K562 (cell line): ENCODE results near the gene DAZAP1. TPM values are rescaled to one million over a fixed set of nuclear protein-coding genes. Genes with fewer than 3 reads are reported as not detected.

ENCODE experiments used
- ATAC-seq: fragments of 200-7000 bp; cut with Tn5 transposase; 3 replicates; pipeline ENCODE4 v1.9.1; 2020; ENCODE audit warnings: moderate library complexity
- BruUV-seq: library from RNA; stranded (reverse); fragments of 400-500 nt; replicated peaks from 2 replicates; lab custom pipeline; 2021; lab: Mats Ljungman, UMichigan
- CTCF ChIA-PET: fragments of 300-600 bp; formaldehyde crosslinking; extraction: SDS; loops from one replicate; lab custom pipeline; 2021; ENCODE audit warnings: low intra/inter-chr PET ratio; lab: Yijun Ruan, JAX
- POLR2A ChIA-PET: fragments of 300-600, 350-650 bp; sonication (Branson Sonifier 250); formaldehyde crosslinking; extraction: SDS; loops from one replicate; lab custom pipeline; 2021; ENCODE audit warnings: antibody characterized with exemption, inconsistent platforms; lab: Yijun Ruan, JAX
- DNase-seq, 4 experiments: peaks; one replicate each; pipeline versions ENCODE4 v3.0.0 to v3.0.0-alpha.2; 2011 to 2018; ENCODE audit warnings: low spot score in 3 of 4, mixed read lengths in 3 of 4; ENCODE audit errors: extremely low read depth in 1 of 4
- FAIRE-seq: peaks from 2 replicates; lab custom pipeline; 2011; peaks lifted over from hg19 to GRCh38; lab: Jason Lieb, UNC
- H2AFZ ChIP-seq: 2 replicates; pipeline ENCODE4 v1.6.0; 2011; ENCODE audit warnings: low read depth, low read length, control low read depth, inconsistent platforms
- H3K27ac ChIP-seq: fragments of 200-600 bp; 3 replicates; pipeline ENCODE4 v1.8.0; 2011; ENCODE audit warnings: low read depth, mild to moderate bottlenecking, control low read depth, inconsistent platforms, low read length, moderate library complexity, mixed read lengths; ENCODE audit errors: extremely low read depth
- H3K27me3 ChIP-seq, 2 experiments: fragments of 300-600 bp in 1 of 2; 2 replicates in 1 of 2; 3 replicates in 1 of 2; pipeline versions ENCODE4 v1.6.0 to v1.8.0; 2011; ENCODE audit warnings: inconsistent platforms in 2 of 2, low read length in 2 of 2, mild to moderate bottlenecking in 1 of 2, mixed read lengths in 1 of 2, moderate library complexity in 1 of 2; ENCODE audit not compliant: control insufficient read depth in 2 of 2, insufficient read depth in 2 of 2
- H3K36me3 ChIP-seq: fragments of 300-600 bp; 3 replicates; pipeline ENCODE4 v1.8.0; 2011; ENCODE audit warnings: mild to moderate bottlenecking, low read length, inconsistent platforms; ENCODE audit not compliant: control insufficient read depth, insufficient read depth
- H3K4me1 ChIP-seq, 2 experiments: fragments of 200-600 bp in 1 of 2; replicated peaks in 1 of 2; 2 replicates in 1 of 2; 3 replicates in 1 of 2; pipeline versions ENCODE4 v1.5.1 to v1.8.0; 2011; ENCODE audit warnings: inconsistent platforms in 2 of 2, low read length in 2 of 2, mild to moderate bottlenecking in 1 of 2, mixed read lengths in 1 of 2, moderate library complexity in 1 of 2; ENCODE audit not compliant: control insufficient read depth in 2 of 2, insufficient read depth in 2 of 2
- H3K4me2 ChIP-seq: 2 replicates; pipeline ENCODE4 v1.6.1; 2011; ENCODE audit warnings: low read length, control low read depth, inconsistent platforms, mixed read lengths; ENCODE audit not compliant: insufficient read depth
- H3K4me3 ChIP-seq: fragments of 200-600 bp; sonication (generic), shearing (Covaris generic); 2 replicates; pipeline ENCODE4 v1.5.1; 2016; ENCODE audit warnings: control low read depth, inconsistent platforms
- H3K79me2 ChIP-seq: fragments of 200-600 bp; 3 replicates; pipeline ENCODE4 v1.8.0; 2011; ENCODE audit warnings: low read length, inconsistent platforms; ENCODE audit not compliant: control insufficient read depth, insufficient read depth
- H3K9ac ChIP-seq, 2 experiments: 2 replicates each; pipeline versions ENCODE4 v1.6.0 to v1.6.1; 2011; ENCODE audit warnings: low read depth in 2 of 2, low read length in 2 of 2, control low read depth in 1 of 2, inconsistent platforms in 1 of 2, mild to moderate bottlenecking in 1 of 2, mixed read lengths in 1 of 2; ENCODE audit not compliant: insufficient read depth in 1 of 2
- H3K9me1 ChIP-seq: one replicate; pipeline ENCODE4 v1.6.0; 2011; ENCODE audit warnings: inconsistent platforms, mild to moderate bottlenecking, low read length, moderate library complexity; ENCODE audit not compliant: control insufficient read depth, insufficient read depth
- H3K9me3 ChIP-seq: replicated peaks from 2 replicates; pipeline ENCODE4 v1.5.1; 2011; ENCODE audit warnings: low read depth, low read length, inconsistent platforms; ENCODE audit not compliant: control insufficient read depth, insufficient read depth
- H4K20me1 ChIP-seq: replicated peaks from 2 replicates; pipeline ENCODE4 v1.6.1; 2011; ENCODE audit warnings: low read length, inconsistent platforms, mixed read lengths; ENCODE audit not compliant: control insufficient read depth, insufficient read depth
- C11orf30 ChIP-seq: fragments of 450-650 bp; IDR thresholded peaks from 2 replicates; pipeline ENCODE4 v1.6.1; 2016; ENCODE audit warnings: low read depth, mild to moderate bottlenecking
- CBX1 ChIP-seq: sonication (generic); IDR thresholded peaks from 2 replicates; pipeline ENCODE4 v1.6.1; 2016; ENCODE audit warnings: antibody characterized with exemption, low read depth, mild to moderate bottlenecking
- CHD2 ChIP-seq: IDR thresholded peaks from 2 replicates; pipeline ENCODE4 v1.6.1; 2011; ENCODE audit warnings: low read depth, low read length
- CXXC5 ChIP-seq: fragments of 250-450 bp; sonication (Bioruptor Pico); IDR thresholded peaks from 2 replicates; pipeline ENCODE4 v1.8.0; 2022; ENCODE audit warnings: inconsistent platforms, mild to moderate bottlenecking, moderate library complexity
- DPF2 ChIP-seq: fragments of 450-650 bp; IDR thresholded peaks from 2 replicates; pipeline ENCODE4 v1.6.1; 2016
- FOXA3 ChIP-seq, 2 experiments: fragments of 450-650 bp in 1 of 2; sonication (generic) in 1 of 2; formaldehyde crosslinking; IDR thresholded peaks in 1 of 2; conservative IDR thresholded peaks in 1 of 2; 2 replicates each; pipeline versions ENCODE4 v1.4.0 to v1.8.0; 2020 to 2022; ENCODE audit warnings: mild to moderate bottlenecking in 2 of 2, missing genetic modification reagents in 1 of 2
- FOXK1 ChIP-seq: sonication (generic); formaldehyde crosslinking; IDR thresholded peaks from 2 replicates; pipeline ENCODE4 v1.8.0; 2022; ENCODE audit warnings: missing genetic modification reagents, mild to moderate bottlenecking, borderline replicate concordance
- GABPB2 ChIP-seq: fragments of 250-450 bp; sonication (Bioruptor Pico); conservative IDR thresholded peaks from 2 replicates; pipeline ENCODE4 v1.5.1; 2021; ENCODE audit warnings: mild to moderate bottlenecking
- NONO ChIP-seq, 2 experiments: fragments of 200-400 bp in 1 of 2; fragments of 450-650 bp in 1 of 2; formaldehyde crosslinking in 1 of 2; IDR thresholded peaks; 2 replicates each; pipeline ENCODE4 v1.6.1; 2017; ENCODE audit warnings: low read depth in 2 of 2, mild to moderate bottlenecking in 2 of 2, moderate library complexity in 2 of 2, low read length in 1 of 2
- NR2C2 ChIP-seq, 2 experiments: fragments of 200-800 bp in 1 of 2; sonication (Bioruptor generic) in 1 of 2; sonication (generic) in 1 of 2; formaldehyde crosslinking in 1 of 2; IDR thresholded peaks; 2 replicates each; pipeline versions ENCODE4 v1.6.1 to v1.8.0; 2016 to 2022; ENCODE audit warnings: mild to moderate bottlenecking in 1 of 2, missing compliant biosample characterization in 1 of 2, missing genetic modification characterization in 1 of 2, missing genetic modification reagents in 1 of 2
- PHB ChIP-seq: fragments of 250-450 bp; sonication (Bioruptor Pico); IDR thresholded peaks from 2 replicates; pipeline ENCODE4 v1.5.0; 2021
- PHTF2 ChIP-seq: fragments of 250-450 bp; sonication (Bioruptor Pico); IDR thresholded peaks from 2 replicates; pipeline ENCODE4 v1.5.0; 2021; ENCODE audit warnings: mild to moderate bottlenecking
- POLR2AphosphoS2 ChIP-seq: IDR thresholded peaks from 2 replicates; pipeline ENCODE4 v1.6.1; 2012; ENCODE audit warnings: low read length, improper control_type of control experiment
- RB1 ChIP-seq: fragments of 450-650 bp; IDR thresholded peaks from 2 replicates; pipeline ENCODE4 v1.6.1; 2017; ENCODE audit warnings: low read depth, mild to moderate bottlenecking
- RBFOX2 ChIP-seq: fragments of 200-400 bp; formaldehyde crosslinking; IDR thresholded peaks from 2 replicates; pipeline ENCODE4 v1.6.1; 2017; ENCODE audit warnings: low read depth, mild to moderate bottlenecking, low read length, moderate library complexity
- RFX5 ChIP-seq: IDR thresholded peaks from 2 replicates; pipeline ENCODE4 v1.6.1; 2011; ENCODE audit warnings: low read depth, mild to moderate bottlenecking, improper control_type of control experiment, low read length
- SMARCA4 ChIP-seq: fragments of 450-650 bp; IDR thresholded peaks from 2 replicates; pipeline ENCODE4 v1.6.1; 2016
- SNIP1 ChIP-seq: fragments of 450-650 bp; IDR thresholded peaks from 2 replicates; pipeline ENCODE4 v1.7.1; 2017; ENCODE audit warnings: low read depth, mild to moderate bottlenecking
- TAL1 ChIP-seq: fragments of 450-650 bp; IDR thresholded peaks from 2 replicates; pipeline ENCODE4 v1.6.1; 2016; ENCODE audit warnings: mild to moderate bottlenecking
- THRAP3 ChIP-seq: fragments of 450-650 bp; IDR thresholded peaks from 2 replicates; pipeline ENCODE4 v1.6.1; 2016; ENCODE audit warnings: mild to moderate bottlenecking, inconsistent platforms, borderline replicate concordance
- TSC22D4 ChIP-seq: fragments of 450-650 bp; IDR thresholded peaks from 2 replicates; pipeline ENCODE4 v1.6.1; 2016; ENCODE audit warnings: missing genetic modification characterization, missing biosample characterization, control low read depth
- ZC3H8 ChIP-seq: fragments of 450-650 bp; IDR thresholded peaks from 2 replicates; pipeline ENCODE4 v1.6.1; 2017
- ZNF717 ChIP-seq: fragments of 250-450 bp; sonication (Bioruptor Pico); IDR thresholded peaks from 2 replicates; pipeline ENCODE4 v1.5.0; 2021
- ZNF764 ChIP-seq: fragments of 250-450 bp; sonication (Bioruptor Pico); IDR thresholded peaks from 2 replicates; pipeline ENCODE4 v1.4.0; 2020; ENCODE audit warnings: low read depth, mild to moderate bottlenecking, moderate library complexity
- WGBS: fragments of 100-300 bp; shearing (Covaris generic); methylation state at CpG from one replicate; pipeline ENCODE4 v1.1.6; 2016; ENCODE audit warnings: low coverage, mixed read lengths; ENCODE audit not compliant: insufficient coverage; ENCODE audit errors: missing lambda C conversion rate; 5-methylcytosine and 5-hydroxymethylcytosine counted together
- in situ Hi-C: fragments of 300-500 bp; cut with MboI; formaldehyde crosslinking; loops from 4 replicates; pipeline ENCODE4 v1.15.0; 2018; ENCODE audit warnings: inconsistent platforms, mixed read lengths
- intact Hi-C: fragments of 100-400 bp; cut with micrococcal nuclease; formaldehyde crosslinking; loops from 2 replicates; pipeline ENCODE4 v1.14.2; 2022
- polyA plus RNA-seq, 8 experiments: library from polyadenylated mRNA; depleted of rRNA in 4 of 8; stranded (reverse) in 5 of 8; unstranded in 3 of 8; fragments of >200 nt; fragmentation: Nextera tagmentation in 2 of 8; fragmentation: Illumina TruSeq in 1 of 8; extraction: Ambion mirVana in 2 of 8; extraction: Trizol in 1 of 8; gene quantifications; 2 replicates each; pipeline versions ENCODE4 v1.2.1 to v1.2.3, GENCODE V29; 2011 to 2014; ENCODE audit warnings: inconsistent platforms in 1 of 8, missing spikeins in 1 of 8
- total RNA-seq, 7 experiments: library from RNA; depleted of rRNA in 6 of 7; stranded (reverse); fragments of >200 nt in 6 of 7; fragmentation: Illumina TruSeq in 2 of 7; extraction: Trizol in 2 of 7; gene quantifications; 2 replicates each; pipeline versions ENCODE4 v1.2.1 to v1.2.3, GENCODE V29; 2011 to 2021; ENCODE audit warnings: low replicate concordance in 1 of 7
- TF ChIP-seq, protein P1 (sequence below): sonication (generic); formaldehyde crosslinking; IDR thresholded peaks from 2 replicates; pipeline ENCODE4 v1.5.0; 2020; ENCODE audit warnings: missing genetic modification reagents

The DAZAP1 gene
- total and polyA plus RNA-seq, 9 of the 15 experiments (the other 6 are each of a cell fraction or from before 2014, with no cell fraction given): 10.8 to 289 (median 142) TPM

DNA sequence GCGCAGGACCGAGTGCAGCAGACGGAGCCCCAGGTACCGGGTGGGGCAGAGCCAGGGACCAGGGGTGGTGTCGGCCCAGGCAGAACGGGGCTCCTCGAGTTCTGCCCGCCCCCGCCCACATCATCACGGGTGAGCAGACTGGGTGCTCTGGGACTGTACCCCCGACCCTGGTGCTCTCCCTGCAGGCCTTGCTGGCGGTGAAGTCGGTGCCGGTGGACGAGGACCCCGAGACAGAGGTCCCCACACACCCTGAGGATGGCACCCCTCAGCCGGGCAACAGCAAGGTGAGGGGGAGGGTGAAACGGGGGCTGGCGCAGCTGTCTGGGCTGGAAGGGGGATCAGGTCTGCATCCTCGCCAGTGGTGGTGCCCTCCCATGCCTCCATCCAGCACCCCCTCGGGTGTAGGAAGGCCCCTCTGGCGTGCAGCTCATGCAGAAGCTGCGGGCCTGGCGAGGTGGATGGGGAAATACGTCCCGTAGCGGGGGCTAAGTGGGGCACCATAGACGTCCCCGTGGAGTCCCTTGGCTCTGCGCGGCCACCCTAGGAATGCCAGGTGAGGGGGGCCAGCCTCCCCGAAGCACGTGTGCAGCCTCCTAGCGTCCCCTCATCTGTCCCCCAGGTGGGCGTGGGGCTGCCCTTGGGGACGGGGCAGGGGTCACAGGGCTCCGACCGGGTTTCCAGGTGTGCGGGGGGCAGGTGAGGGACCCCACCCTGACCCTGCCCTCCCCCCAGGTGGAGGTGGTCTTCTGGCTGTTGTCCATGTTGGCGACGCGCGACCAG lies 48.9 kb downstream of the DAZAP1 start:
- BruUV-seq: no TSS peak
- FAIRE-seq (no peak), ATAC-seq (no peak), DNase-seq (no peak)
- peaks cover 25% of the 10 kb centered on the region for H4K20me1 ChIP-seq
- in situ Hi-C loops: loop anchor here (5.0 kb wide), 1 partner anchor 51 kb away; no protein-coding TSS in a partner anchor
- WGBS: 50% methylated on average over 32 of the region's 43 CpGs
- peaks cover 6% of the 10 kb centered on the region; the same call in 1 of the 3 replicates for H3K36me3 ChIP-seq
- no peaks in the 10 kb centered on the region for H3K79me2 ChIP-seq
- H3K4me3 ChIP-seq: no peak overlapping the region
- CTCF ChIA-PET: no interaction called here
- peaks cover 5 to 79% of the 10 kb centered on the region in 2 experiments; a peak in 4 of 5 replicates for H3K4me1 ChIP-seq
- H3K9me1 ChIP-seq: peaks cover 7% of the 10 kb centered on the region
- intact Hi-C loops: loop anchor here (5.0 kb wide), 1 partner anchor 56 kb away; the partner anchor contains the start of gene ADAMTSL5
- POLR2A ChIA-PET: interaction anchor here (0.6 to 3.1 kb wide), 10 partner anchors 9 to 262 kb away, joined by 3 to 10 read pairs (median 6); no protein-coding TSS in a partner anchor
- H3K9me3 ChIP-seq: no peaks in the 10 kb centered on the region
- peak overlapping the region in 1 of 2 experiments; percentile 80; a peak in 2 of 4 replicates for H3K9ac ChIP-seq
- no peak overlapping the region for H3K27ac ChIP-seq
- H3K27me3 ChIP-seq: peaks cover 0 to under 1% of the 10 kb centered on the region in 2 experiments; a peak in 1 of 5 replicates
- 0 out of 2 replicates have a peak overlapping the region, but pooled peaks have one; percentile 63 for H2AFZ ChIP-seq
- peak overlapping the region; percentile 46 for H3K4me2 ChIP-seq
- TF ChIP-seq GABPB2 (CRISPR knock-in tag) (no peak), NR2C2 (CRISPR knock-in tag; IDR thresholded peaks at IDR 0.05) (no peak), NR2C2 (tag; IDR thresholded peaks at IDR 0.05) (no peak), SNIP1 (no peak), CBX1 (no peak), POLR2AphosphoS2 (peak; percentile 25; the same call in 1 of the 2 replicates), THRAP3 (no peak), RFX5 (no peak), ZC3H8 (no peak), PHTF2 (CRISPR knock-in tag) (no peak), RB1 (0 out of 2 replicates have a peak, but pooled peaks have one; percentile 31), C11orf30 (no peak), ZNF764 (CRISPR knock-in tag) (no peak), FOXA3 (CRISPR knock-in tag; conservative IDR thresholded peaks at IDR 0.05 in 1 of 2, IDR thresholded peaks at IDR 0.05 in 1 of 2) (no peak), NONO (IDR thresholded peaks at IDR 0.05; ENCODE audit: low read depth in 2 of 2, low read length in 1 of 2) (0 out of 4 replicates have a peak, but pooled peaks of 1 of the 2 experiments have one; percentile 5), TAL1 (no peak), DPF2 (no peak), SMARCA4 (no peak), ZNF717 (CRISPR knock-in tag) (no peak), CXXC5 (no peak), CHD2 (no peak), PHB (no peak), TSC22D4 (tag) (no peak), FOXK1 (CRISPR knock-in tag) (no peak), RBFOX2 (peak; percentile 38)
- TF ChIP-seq, protein P1, sequence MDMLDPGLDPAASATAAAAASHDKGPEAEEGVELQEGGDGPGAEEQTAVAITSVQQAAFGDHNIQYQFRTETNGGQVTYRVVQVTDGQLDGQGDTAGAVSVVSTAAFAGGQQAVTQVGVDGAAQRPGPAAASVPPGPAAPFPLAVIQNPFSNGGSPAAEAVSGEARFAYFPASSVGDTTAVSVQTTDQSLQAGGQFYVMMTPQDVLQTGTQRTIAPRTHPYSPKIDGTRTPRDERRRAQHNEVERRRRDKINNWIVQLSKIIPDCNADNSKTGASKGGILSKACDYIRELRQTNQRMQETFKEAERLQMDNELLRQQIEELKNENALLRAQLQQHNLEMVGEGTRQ: no peak
